T-helper 2 cell (primary cell): Measurements from ENCODE around the gene CNTNAP3.
"Not testable (repeated sequence)": the region's sequence is repeated elsewhere in the genome, so short reads cannot be mapped to it uniquely, and the experiment has no call there.

Experiments
- DNase-seq, 5 experiments: peaks; one replicate each; pipeline versions ENCODE4 v3.0.0 to v3.0.0-alpha.2; 2012 to 2022

CNTNAP3 gene

DNA sequence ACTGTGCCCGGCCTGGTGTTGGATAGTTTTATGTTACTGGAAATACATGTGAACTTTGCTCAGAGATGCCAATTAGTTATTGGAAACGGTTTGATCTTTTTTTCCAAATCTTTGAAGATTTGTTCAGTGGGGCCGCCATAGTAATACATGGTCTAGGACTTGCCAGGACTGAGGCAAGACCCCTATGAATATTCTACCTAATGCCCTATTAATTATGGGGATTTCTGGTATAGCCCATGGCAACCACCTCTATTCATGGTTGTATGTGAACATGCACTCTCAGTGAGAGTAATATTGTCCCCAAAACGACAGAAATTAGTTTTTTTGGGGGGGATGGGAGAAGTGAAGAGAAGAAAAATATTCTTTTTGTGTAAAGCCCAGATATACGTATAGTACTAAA, 220.3 kb downstream of the CNTNAP3 start:
- DNase-seq, result not testable (repeated sequence)

DNA sequence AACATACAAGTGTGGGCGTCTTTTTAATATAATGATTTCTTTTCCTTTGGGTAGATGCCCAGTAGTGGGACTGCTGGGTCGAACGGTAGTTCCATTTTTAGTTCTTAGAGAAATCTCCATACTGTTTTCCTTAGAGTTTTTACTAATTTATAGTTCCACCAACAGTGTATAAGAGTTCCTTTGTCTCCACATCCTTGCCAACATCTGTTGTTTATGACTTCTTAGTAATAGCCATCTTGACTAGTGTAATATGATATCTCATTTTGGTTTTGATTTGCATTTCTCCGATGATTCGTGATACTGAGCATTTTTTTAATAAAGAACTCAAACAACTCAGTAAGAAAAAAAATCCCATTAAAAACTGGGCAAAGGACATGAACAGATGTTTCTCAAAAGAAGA, 225.0 kb downstream of the CNTNAP3 start:
- DNase-seq, result not testable (repeated sequence)

DNA sequence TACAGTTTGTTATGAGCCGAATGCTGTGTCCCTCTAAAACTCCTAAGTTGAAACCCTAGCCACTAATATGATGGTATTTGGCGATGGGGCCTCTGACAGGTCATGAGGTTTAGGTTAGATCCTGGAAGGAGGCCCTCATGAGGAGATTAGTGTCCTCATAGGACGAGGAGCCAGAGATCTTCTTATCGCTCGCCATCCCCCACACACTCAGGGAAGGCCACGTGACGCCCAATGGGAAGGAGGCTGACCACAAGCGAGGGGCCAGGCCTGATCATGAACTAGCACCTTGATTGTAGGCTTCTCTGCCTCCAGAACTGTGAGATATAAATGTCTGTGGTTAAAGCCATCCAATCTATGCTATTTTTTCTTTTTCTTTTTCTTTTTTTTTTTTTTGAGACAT, 233.5 kb downstream of the CNTNAP3 start:
- not testable (repeated sequence) for DNase-seq

DNA sequence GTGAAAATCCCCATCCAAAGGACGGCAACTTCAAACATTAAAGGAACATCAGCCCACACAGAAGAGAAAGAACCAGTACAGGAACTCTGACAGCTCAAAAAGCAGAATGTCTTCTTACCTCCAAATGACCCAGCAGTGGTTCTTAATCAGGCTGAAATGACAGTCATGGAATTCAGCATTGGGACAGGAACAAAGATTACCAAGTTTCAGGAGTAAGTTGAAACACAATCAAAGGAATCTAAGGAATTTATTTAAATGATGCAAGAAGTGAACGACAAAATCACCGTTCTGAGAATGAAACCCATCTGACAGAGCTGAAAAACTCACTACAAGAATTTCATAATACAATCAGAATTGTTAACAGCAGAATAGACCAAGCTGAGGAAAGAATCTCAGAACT, 241.1 kb downstream of the CNTNAP3 start:
- not testable (repeated sequence) for DNase-seq

DNA sequence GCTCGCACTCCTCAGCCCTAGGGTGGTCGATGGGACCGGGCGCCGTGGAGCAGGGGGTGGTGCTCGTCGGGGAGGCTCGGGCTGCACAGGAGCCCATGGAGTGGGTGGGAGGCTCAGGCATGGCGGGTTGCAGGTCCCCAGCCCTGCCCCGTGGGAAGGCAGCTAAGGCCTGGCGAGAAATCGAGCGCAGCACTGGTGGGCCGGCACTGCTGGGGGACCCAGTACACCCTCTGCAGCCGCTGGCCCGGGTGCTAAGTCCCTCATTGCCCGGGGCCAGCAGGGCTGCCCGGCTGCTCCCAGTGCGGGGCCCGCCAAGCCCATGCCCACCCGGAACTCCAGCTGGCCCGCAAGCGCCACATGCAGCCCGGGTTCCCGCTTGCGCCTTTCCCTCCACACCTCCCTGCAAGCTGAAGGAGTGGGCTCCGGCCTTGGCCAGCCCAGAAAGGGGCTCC, 245.6 kb downstream of the CNTNAP3 start:
- DNase-seq, result not testable (repeated sequence)

DNA sequence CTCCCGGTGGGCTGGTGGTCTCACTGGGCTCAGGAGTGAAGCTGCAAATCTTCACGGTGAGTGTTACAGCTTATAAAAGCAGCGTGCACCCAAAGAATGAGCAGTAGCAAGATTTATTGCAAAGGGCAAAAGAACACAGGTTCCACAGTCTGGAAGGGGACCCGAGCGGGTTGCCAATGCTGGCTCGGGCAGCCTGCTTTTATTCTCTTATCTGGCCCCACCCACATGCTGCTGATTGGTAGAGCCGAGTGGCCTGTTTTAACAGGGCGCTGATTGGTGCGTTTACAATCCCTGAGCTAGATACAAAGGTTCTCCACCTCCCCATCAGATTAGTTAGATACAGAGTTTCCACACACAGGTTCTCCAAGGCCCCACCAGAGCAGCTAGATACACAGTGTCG, 246.2 kb downstream of the CNTNAP3 start:
- DNase-seq, result not testable (repeated sequence)

DNA sequence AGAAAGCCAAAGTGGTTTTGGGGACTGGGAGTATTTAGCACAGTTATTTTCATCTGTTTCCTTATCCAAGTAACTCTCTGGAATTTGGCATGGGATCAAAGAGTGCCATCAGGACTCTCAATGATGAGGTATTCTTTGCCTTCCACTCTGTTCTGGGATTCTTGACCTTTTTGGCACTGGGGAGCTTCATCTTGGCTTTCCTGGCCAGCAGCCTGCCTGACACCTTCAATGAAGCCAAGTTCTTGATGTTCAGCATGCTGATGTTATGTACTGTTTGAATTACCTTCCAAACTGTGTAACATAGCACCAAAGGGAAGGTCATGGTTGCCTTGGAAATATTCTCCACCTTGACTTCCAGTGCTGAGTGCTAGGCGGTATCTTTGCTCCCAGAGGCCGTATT, 248.8 kb downstream of the CNTNAP3 start:
- DNase-seq, result not testable (repeated sequence)

DNA sequence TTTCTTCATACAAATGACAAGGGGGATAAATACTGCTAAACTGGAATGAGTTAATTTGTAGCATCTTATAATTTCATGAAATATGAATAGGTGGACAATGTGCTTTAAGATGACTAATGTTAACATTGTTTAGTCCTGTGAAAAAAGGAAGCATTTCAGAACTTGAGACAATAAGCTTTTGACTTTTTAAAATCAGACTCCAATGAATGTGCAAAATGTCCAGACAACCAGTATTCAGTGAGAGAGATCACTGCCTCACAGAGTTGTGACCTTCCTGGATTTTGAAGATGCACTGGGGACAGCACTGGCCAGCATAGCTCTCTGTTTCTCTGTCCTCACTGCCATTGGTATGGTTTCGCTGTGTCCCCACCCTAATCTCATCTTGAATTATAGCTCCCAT, 249.7 kb downstream of the CNTNAP3 start:
- DNase-seq, result not testable (repeated sequence)

DNA sequence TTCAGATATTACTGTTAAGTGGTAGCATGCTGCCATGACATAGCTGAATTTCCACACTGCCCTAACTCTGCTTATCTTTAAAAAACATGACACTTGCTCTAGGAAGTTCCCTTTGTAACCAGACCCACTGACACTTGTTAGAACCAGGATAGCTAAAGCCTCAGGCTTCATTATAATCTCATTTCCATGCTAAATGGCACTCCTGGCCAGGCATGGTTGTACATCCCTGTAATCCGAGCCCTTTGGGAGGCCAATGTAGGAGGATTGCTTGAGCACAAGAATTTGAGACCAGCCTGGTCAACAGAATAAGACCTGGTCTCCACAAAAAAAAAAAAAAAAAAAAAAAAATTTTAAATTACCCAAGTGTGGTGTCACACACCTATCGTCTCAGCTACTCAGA, 254.1 kb downstream of the CNTNAP3 start:
- not testable (repeated sequence) for DNase-seq

DNA sequence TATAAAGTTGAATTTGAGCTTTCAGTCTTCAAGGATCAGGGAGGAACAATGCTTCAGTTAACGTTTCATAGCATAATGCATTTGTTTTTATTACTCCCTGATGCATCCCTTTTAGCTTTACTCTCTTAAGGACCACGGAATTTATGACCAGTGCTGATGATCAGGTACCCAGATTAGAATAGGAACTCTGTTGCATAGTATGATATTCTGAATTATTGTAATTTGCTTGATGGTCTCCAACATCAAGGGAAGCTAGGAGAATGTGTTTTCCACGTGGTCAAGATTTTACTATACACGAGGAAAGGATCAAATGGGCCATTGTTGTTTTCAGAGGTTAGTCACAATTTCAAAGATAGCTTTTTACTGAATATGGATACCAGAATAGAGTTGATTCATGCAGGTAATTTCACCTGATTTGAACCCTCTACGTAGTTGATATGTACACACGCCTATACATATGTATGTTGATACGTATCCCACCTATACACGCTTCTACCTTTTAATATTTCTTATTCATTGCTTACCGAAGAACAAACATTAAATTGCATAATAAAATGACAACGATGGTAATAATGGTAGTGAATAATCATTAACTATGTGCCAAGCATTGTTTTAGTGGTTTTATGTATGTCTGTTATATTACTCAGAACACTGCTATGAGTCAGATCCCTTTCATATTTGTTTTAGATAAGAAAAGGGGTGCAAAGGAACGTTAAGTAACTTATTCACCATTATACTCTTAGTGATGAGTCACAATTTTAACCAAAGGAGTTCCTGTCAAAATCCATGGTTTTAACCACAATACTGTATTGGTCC, 257.6 kb downstream of the CNTNAP3 start:
- not testable (repeated sequence) for DNase-seq

DNA sequence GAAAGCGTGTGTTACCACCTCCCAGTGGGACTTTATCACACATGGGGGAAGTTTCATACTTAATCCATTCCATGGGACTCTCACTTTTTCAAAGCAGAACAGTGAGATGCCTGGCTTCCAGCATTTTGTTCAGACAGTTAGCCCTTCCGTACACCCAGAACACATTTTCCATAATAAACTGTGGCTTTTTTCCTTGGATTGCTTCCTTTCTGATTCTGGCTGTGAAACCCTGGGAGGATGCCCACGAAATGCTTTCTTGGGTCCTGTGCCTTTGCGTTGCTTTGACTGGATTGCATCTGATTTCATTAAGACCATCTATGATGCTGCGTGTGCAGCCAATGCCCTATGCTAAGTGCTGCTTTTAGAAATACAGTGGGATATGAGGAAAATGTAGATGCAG, 259.1 kb downstream of the CNTNAP3 start:
- not testable (repeated sequence) for DNase-seq

DNA sequence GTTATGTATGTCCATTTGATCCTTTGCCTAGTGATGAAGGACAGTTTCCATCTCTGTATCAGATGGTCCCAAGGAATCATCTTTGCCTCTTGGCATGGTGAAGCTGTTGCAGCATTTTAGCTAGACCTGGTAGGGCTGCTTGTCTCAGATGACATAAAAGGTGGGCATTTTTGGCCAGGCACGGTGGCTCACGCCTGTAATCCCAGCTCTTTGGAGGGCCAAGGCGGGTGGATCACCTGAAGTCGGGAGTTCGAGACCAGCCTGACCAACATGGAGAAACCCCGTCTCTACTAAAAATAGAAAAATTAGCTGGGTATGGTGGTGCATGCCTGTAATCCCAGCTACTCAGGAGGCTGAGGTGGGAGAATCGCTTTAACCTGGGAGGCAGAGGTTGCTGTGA, 259.8 kb downstream of the CNTNAP3 start:
- not testable (repeated sequence) for DNase-seq

DNA sequence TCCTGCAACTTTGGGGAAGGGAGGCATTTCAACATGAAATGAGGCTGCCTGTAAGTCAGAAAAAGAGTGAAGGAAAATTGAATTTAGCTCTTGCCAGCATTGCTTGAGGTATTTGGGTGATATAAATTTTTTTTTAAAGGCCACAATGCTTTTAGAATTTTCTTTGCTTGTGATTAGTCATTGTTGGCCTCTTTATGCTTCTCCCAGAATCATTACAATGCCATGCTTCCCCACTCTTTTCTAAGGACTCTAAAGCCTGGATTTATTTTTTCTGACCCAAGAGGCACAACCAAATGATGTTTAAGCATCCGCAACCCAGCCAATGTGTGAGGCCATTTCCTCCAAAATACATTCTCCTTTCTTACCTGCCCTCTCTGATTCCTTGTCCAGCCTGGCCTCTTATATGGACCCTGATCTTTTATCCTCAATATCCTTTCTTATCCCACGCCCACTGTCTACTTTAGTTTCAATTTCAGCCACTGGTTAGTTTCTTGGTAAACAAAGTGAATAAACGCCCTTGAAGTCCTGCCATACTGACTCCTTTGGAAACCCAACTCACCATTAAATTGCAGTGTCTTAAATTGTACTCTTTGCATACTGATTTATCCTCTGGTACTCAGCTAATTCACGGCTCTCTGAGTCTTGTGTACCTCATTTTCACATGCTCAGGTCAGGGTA, 261.9 kb downstream of the CNTNAP3 start:
- DNase-seq, result not testable (repeated sequence)
